ENCODE measurements around the gene POLR2C. TPM values are rescaled to one million over a fixed set of nuclear protein-coding genes. Genes with fewer than 3 reads are reported as not detected.

POLR2C gene
- total and polyA plus RNA-seq, 2 of the 13 experiments (the other 11 are each of a cell fraction or from before 2014, with no cell fraction given), result 104 to 216 TPM

DNA sequence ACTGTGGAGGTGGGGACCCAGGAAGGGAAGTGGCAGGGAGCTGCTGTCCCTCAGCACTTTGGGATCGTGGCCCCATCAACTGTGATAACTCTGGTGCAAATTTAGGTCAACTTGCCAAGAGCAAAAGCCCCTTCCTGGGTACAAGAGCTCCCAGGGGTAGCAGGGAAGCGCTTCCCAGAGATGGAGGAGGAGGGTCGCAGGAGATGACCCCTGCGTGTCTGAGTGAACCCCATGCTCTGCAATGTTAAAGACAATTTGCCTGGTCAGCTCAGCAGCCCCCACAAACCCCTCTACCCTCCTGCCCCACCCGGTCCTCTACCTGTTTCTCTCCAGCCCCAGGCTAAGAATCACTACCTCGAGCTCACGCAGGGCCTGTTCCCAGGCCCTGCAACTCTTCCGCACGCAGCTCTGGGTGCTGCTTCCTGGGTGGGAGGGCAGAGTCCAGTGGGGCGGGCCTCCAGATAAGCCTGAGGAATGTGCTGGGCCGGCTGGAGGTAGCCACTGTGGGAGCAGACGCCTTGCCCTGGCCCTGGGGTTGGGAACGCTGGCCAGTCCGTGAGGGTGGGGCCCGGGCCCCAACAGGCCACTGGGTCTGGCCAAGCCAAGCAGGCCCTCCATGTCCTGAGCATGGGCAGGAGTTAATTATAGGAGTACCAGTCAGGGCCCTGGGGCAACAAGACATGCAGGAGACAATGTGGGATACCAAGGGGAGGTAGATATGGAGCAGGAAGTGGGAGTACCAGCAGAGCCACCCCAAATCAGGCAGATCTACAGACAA lies 17.7 kb downstream of the POLR2C start (continued):
- no peak for TF ChIP-seq IKZF1 (IDR thresholded peaks at IDR 0.05)
- 0 out of 2 replicates have a peak, but pooled peaks have one; percentile 80 for TF ChIP-seq DNMT3B (CRISPR knock-in tag; conservative IDR thresholded peaks at IDR 0.05)
- TF ChIP-seq SOX6 (IDR thresholded peaks at IDR 0.05), result no peak
- peak; percentile 81 for TF ChIP-seq SOX6 (CRISPR knock-in tag; IDR thresholded peaks at IDR 0.05)
- peak; percentile 24; the same call in 1 of the 2 replicates for TF ChIP-seq CBX5 (CRISPR knock-in tag; IDR thresholded peaks at IDR 0.05; ENCODE audit: borderline replicate concordance)
- TF ChIP-seq, protein P1, sequence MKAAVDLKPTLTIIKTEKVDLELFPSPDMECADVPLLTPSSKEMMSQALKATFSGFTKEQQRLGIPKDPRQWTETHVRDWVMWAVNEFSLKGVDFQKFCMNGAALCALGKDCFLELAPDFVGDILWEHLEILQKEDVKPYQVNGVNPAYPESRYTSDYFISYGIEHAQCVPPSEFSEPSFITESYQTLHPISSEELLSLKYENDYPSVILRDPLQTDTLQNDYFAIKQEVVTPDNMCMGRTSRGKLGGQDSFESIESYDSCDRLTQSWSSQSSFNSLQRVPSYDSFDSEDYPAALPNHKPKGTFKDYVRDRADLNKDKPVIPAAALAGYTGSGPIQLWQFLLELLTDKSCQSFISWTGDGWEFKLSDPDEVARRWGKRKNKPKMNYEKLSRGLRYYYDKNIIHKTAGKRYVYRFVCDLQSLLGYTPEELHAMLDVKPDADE (CRISPR knock-in tag; IDR thresholded peaks at IDR 0.05), result no peak
- TF ChIP-seq KLF16 (CRISPR knock-in tag; IDR thresholded peaks at IDR 0.05), result peak in 1 of 2 experiments; percentile 53; a peak in 1 of 4 replicates
- peak; percentile 81 for TF ChIP-seq SPEN (CRISPR knock-in tag; IDR thresholded peaks at IDR 0.05; ENCODE audit: low read depth)
- TF ChIP-seq SSRP1 (CRISPR knock-in tag; IDR thresholded peaks at IDR 0.05), result no peak
- TF ChIP-seq ZNF746 (CRISPR knock-in tag; IDR thresholded peaks at IDR 0.05), result peak; percentile 92
- TF ChIP-seq NR2C2 (CRISPR knock-in tag; IDR thresholded peaks at IDR 0.05; ENCODE audit: borderline replicate concordance), result peak; percentile 65; the same call in 1 of the 2 replicates
- TF ChIP-seq ZBTB21 (CRISPR knock-in tag; IDR thresholded peaks at IDR 0.05), result no peak
- TF ChIP-seq HNRNPH1 (optimal IDR thresholded peaks at IDR 0.05; ENCODE audit: low read depth, low read length), result no peak
- TF ChIP-seq, protein P2, sequence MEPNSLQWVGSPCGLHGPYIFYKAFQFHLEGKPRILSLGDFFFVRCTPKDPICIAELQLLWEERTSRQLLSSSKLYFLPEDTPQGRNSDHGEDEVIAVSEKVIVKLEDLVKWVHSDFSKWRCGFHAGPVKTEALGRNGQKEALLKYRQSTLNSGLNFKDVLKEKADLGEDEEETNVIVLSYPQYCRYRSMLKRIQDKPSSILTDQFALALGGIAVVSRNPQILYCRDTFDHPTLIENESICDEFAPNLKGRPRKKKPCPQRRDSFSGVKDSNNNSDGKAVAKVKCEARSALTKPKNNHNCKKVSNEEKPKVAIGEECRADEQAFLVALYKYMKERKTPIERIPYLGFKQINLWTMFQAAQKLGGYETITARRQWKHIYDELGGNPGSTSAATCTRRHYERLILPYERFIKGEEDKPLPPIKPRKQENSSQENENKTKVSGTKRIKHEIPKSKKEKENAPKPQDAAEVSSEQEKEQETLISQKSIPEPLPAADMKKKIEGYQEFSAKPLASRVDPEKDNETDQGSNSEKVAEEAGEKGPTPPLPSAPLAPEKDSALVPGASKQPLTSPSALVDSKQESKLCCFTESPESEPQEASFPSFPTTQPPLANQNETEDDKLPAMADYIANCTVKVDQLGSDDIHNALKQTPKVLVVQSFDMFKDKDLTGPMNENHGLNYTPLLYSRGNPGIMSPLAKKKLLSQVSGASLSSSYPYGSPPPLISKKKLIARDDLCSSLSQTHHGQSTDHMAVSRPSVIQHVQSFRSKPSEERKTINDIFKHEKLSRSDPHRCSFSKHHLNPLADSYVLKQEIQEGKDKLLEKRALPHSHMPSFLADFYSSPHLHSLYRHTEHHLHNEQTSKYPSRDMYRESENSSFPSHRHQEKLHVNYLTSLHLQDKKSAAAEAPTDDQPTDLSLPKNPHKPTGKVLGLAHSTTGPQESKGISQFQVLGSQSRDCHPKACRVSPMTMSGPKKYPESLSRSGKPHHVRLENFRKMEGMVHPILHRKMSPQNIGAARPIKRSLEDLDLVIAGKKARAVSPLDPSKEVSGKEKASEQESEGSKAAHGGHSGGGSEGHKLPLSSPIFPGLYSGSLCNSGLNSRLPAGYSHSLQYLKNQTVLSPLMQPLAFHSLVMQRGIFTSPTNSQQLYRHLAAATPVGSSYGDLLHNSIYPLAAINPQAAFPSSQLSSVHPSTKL (CRISPR knock-in tag; IDR thresholded peaks at IDR 0.05), result peak; percentile 82
- TF ChIP-seq, protein P3, sequence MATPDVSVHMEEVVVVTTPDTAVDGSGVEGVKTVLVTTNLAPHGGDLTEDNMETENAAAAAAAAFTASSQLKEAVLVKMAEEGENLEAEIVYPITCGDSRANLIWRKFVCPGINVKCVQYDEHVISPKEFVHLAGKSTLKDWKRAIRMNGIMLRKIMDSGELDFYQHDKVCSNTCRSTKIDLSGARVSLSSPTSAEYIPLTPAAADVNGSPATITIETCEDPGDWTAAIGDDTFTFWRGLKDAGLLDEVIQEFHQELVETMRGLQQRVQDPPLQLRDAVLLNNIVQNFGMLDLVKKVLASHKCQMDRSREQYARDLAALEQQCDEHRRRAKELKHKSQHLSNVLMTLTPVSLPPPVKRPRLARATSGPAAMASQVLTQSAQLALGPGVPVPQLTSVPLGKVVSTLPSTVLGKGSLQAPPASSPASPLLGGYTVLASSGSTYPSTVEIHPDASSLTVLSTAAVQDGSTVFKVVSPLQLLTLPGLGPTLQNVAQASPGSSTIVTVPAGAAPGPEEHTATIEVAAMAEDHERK (CRISPR knock-in tag; IDR thresholded peaks at IDR 0.05; ENCODE audit: low read depth), result no peak
- TF ChIP-seq NPAS2 (CRISPR knock-in tag; IDR thresholded peaks at IDR 0.05; ENCODE audit: borderline replicate concordance), result no peak
- no peak for TF ChIP-seq CBX1 (IDR thresholded peaks at IDR 0.05; ENCODE audit: low read depth)
- TF ChIP-seq, protein P4, sequence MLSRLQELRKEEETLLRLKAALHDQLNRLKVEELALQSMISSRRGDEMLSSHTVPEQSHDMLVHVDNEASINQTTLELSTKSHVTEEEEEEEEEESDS (CRISPR knock-in tag; IDR thresholded peaks at IDR 0.05; ENCODE audit: borderline replicate concordance), result 0 out of 2 replicates have a peak, but pooled peaks have one; percentile 66
- TF ChIP-seq WIZ (CRISPR knock-in tag; IDR thresholded peaks at IDR 0.05), result 0 out of 2 replicates have a peak, but pooled peaks have one; percentile 74
- TF ChIP-seq, protein P5, sequence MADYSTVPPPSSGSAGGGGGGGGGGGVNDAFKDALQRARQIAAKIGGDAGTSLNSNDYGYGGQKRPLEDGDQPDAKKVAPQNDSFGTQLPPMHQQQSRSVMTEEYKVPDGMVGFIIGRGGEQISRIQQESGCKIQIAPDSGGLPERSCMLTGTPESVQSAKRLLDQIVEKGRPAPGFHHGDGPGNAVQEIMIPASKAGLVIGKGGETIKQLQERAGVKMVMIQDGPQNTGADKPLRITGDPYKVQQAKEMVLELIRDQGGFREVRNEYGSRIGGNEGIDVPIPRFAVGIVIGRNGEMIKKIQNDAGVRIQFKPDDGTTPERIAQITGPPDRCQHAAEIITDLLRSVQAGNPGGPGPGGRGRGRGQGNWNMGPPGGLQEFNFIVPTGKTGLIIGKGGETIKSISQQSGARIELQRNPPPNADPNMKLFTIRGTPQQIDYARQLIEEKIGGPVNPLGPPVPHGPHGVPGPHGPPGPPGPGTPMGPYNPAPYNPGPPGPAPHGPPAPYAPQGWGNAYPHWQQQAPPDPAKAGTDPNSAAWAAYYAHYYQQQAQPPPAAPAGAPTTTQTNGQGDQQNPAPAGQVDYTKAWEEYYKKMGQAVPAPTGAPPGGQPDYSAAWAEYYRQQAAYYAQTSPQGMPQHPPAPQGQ (CRISPR knock-in tag; IDR thresholded peaks at IDR 0.05; ENCODE audit: borderline replicate concordance), result no peak
- TF ChIP-seq SAFB2 (CRISPR knock-in tag; IDR thresholded peaks at IDR 0.05; ENCODE audit: borderline replicate concordance, low read depth), result peak; percentile 29; the same call in 1 of the 2 replicates
